Panc1 (cell line): ENCODE measurements around the gene MOCS1. TPM values are rescaled to one million over a fixed set of nuclear protein-coding genes. Genes with fewer than 3 reads are reported as not detected.

ENCODE experiments used
- ATAC-seq: fragments of 200-7000 bp; cut with Tn5 transposase; 2 replicates; pipeline ENCODE4 v1.9.1; 2020; ENCODE audit warnings: mild to moderate bottlenecking, moderate library complexity
- BruUV-seq: library from RNA; stranded (reverse); fragments of 400-500 nt; replicated peaks from 2 replicates; lab custom pipeline; 2021; lab: Mats Ljungman, UMichigan
- CTCF ChIA-PET: fragments of 300-600 bp; sonication (Branson Sonifier 250); formaldehyde crosslinking; loops from one replicate; lab custom pipeline; 2022; ENCODE audit warnings: antibody characterized with exemption; lab: Charles Lee
- POLR2A ChIA-PET: fragments of 300-600 bp; sonication (Branson Sonifier 250); formaldehyde crosslinking; loops from one replicate; lab custom pipeline; 2022; ENCODE audit warnings: antibody characterized with exemption; lab: Charles Lee
- DNase-seq: peaks from one replicate; pipeline ENCODE4 v3.0.0-alpha.2; 2010; ENCODE audit warnings: low read depth, low spot score
- H3K27ac ChIP-seq: 2 replicates; pipeline ENCODE4 v1.5.1; 2011; ENCODE audit warnings: mild to moderate bottlenecking, low read length, inconsistent platforms
- H3K27me3 ChIP-seq: fragments of 200-500 bp; sonication (Bioruptor generic); 2 replicates; pipeline ENCODE4 v1.6.0; 2014; ENCODE audit warnings: low read length, inconsistent platforms; ENCODE audit not compliant: control insufficient read depth, insufficient read depth
- H3K36me3 ChIP-seq: fragments of 200-500 bp; sonication (Bioruptor generic); 2 replicates; pipeline ENCODE4 v1.5.1; 2014; ENCODE audit warnings: inconsistent platforms, mild to moderate bottlenecking, low read length, moderate library complexity; ENCODE audit not compliant: control insufficient read depth, insufficient read depth
- H3K4me1 ChIP-seq: 2 replicates; pipeline ENCODE4 v1.5.1; 2011; ENCODE audit warnings: inconsistent platforms, mild to moderate bottlenecking, low read length, moderate library complexity; ENCODE audit not compliant: control insufficient read depth, insufficient read depth
- H3K4me3 ChIP-seq, 2 experiments: 2 replicates each; pipeline ENCODE4 v1.5.1; 2011 to 2012; ENCODE audit warnings: low read depth in 2 of 2, low read length in 2 of 2, mild to moderate bottlenecking in 2 of 2, inconsistent platforms in 1 of 2, moderate library complexity in 1 of 2
- H3K9me3 ChIP-seq: fragments of 200-500 bp; sonication (Bioruptor generic); 2 replicates; pipeline ENCODE4 v1.5.1; 2014; ENCODE audit warnings: low read depth, mild to moderate bottlenecking, inconsistent platforms, low read length, moderate library complexity; ENCODE audit not compliant: control insufficient read depth, insufficient read depth
- CTCF ChIP-seq: fragments of 450-650 bp; IDR thresholded peaks from 2 replicates; pipeline ENCODE4 v1.5.1; 2017; ENCODE audit warnings: mild to moderate bottlenecking
- POLR2AphosphoS5 ChIP-seq: IDR thresholded peaks from 2 replicates; pipeline ENCODE4 v1.6.1; 2012; ENCODE audit warnings: mild to moderate bottlenecking, low read depth, low read length, moderate library complexity
- REST ChIP-seq, 2 experiments: IDR thresholded peaks; 2 replicates each; pipeline ENCODE4 v1.6.1; 2011 to 2012; ENCODE audit warnings: low read depth in 2 of 2, control low read depth in 1 of 2, low read length in 1 of 2, mild to moderate bottlenecking in 1 of 2, moderate library complexity in 1 of 2; ENCODE audit not compliant: insufficient read depth in 1 of 2
- SIN3A ChIP-seq: IDR thresholded peaks from 2 replicates; pipeline ENCODE4 v1.6.1; 2012; ENCODE audit warnings: low read depth, mild to moderate bottlenecking, low read length, moderate library complexity, borderline replicate concordance; ENCODE audit not compliant: insufficient read depth
- TCF7L2 ChIP-seq: IDR thresholded peaks from 2 replicates; pipeline ENCODE4 v1.6.1; 2011; ENCODE audit warnings: mild to moderate bottlenecking, low read depth, low read length, inconsistent platforms
- in situ Hi-C: cut with HindIII; loops from 2 replicates; pipeline ENCODE4 v1.10.0; 2016; ENCODE audit warnings: low sequenced_read_pairs, low pct_unique_long_range_greater_than_20kb
- intact Hi-C: fragments of 100-400 bp; cut with micrococcal nuclease; formaldehyde crosslinking; loops from one replicate; pipeline ENCODE4 v1.10.0; 2022; ENCODE audit not compliant: unreplicated experiment
- total RNA-seq: library from RNA; stranded (reverse); gene quantifications from one replicate; pipeline ENCODE4 v1.2.1, GENCODE V29; 2021; ENCODE audit not compliant: unreplicated experiment

MOCS1 gene
- total RNA-seq, 1 experiment from 2014 or later: 0.98 TPM

GRCh38 chr6:39912446-39912845 lies 21.8 kb downstream of the MOCS1 start:
- in situ Hi-C loops (no loop called here), intact Hi-C loops (no loop called here)
- BruUV-seq: no TSS peak
- no peak for TF ChIP-seq SIN3A
- TF ChIP-seq POLR2AphosphoS5: no peak
- no peak for TF ChIP-seq TCF7L2
- TF ChIP-seq CTCF: no peak
- no peak for TF ChIP-seq REST (IDR thresholded peaks at IDR 0.05; ENCODE audit: insufficient read depth in 1 of 2, low read depth in 2 of 2, low read length in 1 of 2)
- Histone ChIP-seq H3K27me3 (no peaks in the 10 kb centered on the region), H3K4me3 (no peak overlapping the region), H3K4me1 (no peaks in the 10 kb centered on the region), H3K27ac (no peak overlapping the region), H3K9me3 (no peaks in the 10 kb centered on the region), H3K36me3 (no peaks in the 10 kb centered on the region)
- CTCF ChIA-PET: no interaction called here
- DNase-seq (no peak), ATAC-seq (no peak)
- POLR2A ChIA-PET: no interaction called here

DNA sequence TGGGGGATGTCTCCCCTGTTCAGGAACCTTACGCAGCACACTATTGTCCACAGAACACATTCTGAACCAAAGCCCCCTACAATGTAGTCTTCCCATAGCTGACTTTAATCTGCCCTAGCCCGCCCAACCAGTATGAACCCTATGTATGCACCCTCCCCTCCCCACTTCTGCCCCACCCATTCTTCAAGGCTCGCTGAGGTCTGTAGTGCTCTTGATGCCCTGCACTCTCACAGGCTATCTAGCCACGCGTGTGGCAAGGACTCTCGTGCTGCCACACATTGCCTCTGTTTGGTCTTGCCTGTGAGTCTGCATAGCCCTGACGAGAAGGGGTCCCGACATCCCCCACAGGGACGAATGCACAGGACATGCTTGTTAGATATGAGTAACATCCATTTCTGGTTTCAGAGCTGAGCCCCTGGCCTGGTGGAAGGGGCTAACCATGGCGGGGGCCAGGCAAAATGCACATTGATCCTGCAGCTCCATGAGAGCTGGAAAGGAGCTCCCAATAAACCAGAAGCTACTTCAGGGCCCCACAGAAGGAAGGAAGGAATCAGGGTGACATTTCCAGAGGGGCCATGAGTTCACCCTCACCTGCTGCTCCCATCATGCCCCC lies 22.6 kb downstream of the MOCS1 start:
- no TSS peak for BruUV-seq
- TF ChIP-seq REST (IDR thresholded peaks at IDR 0.05; ENCODE audit: insufficient read depth in 1 of 2, low read depth in 2 of 2, low read length in 1 of 2) (no peak), TCF7L2 (no peak), POLR2AphosphoS5 (no peak), CTCF (no peak), SIN3A (no peak)
- in situ Hi-C loops: no loop called here
- DNase-seq (no peak), ATAC-seq (no peak)
- Histone ChIP-seq H3K4me3 (no peak overlapping the region), H3K27me3 (no peaks in the 10 kb centered on the region), H3K36me3 (no peaks in the 10 kb centered on the region), H3K9me3 (no peaks in the 10 kb centered on the region), H3K4me1 (no peaks in the 10 kb centered on the region), H3K27ac (no peak overlapping the region)
- ChIA-PET CTCF (no interaction called here), POLR2A (no interaction called here)
- intact Hi-C loops: no loop called here
